ENCODE measurements around the gene SLC25A27.

DNA sequence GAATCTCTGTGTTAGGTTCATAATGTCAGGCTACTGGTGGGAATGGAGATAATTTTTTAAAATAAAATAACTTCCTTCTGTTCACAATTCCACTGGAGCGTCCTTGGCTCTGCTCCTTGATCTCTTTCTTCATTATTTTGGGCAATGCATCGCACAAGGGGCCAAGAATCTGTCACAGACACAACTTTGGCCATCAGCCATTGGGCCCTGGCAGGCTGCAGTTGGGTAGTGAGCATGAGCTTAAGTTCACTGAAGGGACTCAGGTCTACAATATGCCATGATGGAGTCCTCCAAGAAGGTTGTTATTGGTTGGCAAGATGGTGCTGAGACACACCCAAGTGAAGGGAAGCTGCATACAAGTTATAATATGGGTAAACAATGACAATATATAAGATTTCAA is 40.1 kb upstream of the SLC25A27 start:
- no peak for TF ChIP-seq POLR2A (IDR thresholded peaks at IDR 0.05; ENCODE audit: low read depth, low read length)
- TF ChIP-seq, protein P1, sequence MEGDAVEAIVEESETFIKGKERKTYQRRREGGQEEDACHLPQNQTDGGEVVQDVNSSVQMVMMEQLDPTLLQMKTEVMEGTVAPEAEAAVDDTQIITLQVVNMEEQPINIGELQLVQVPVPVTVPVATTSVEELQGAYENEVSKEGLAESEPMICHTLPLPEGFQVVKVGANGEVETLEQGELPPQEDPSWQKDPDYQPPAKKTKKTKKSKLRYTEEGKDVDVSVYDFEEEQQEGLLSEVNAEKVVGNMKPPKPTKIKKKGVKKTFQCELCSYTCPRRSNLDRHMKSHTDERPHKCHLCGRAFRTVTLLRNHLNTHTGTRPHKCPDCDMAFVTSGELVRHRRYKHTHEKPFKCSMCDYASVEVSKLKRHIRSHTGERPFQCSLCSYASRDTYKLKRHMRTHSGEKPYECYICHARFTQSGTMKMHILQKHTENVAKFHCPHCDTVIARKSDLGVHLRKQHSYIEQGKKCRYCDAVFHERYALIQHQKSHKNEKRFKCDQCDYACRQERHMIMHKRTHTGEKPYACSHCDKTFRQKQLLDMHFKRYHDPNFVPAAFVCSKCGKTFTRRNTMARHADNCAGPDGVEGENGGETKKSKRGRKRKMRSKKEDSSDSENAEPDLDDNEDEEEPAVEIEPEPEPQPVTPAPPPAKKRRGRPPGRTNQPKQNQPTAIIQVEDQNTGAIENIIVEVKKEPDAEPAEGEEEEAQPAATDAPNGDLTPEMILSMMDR (conservative IDR thresholded peaks at IDR 0.05; ENCODE audit: low read depth, low read length), result no peak
- TF ChIP-seq, protein P2, sequence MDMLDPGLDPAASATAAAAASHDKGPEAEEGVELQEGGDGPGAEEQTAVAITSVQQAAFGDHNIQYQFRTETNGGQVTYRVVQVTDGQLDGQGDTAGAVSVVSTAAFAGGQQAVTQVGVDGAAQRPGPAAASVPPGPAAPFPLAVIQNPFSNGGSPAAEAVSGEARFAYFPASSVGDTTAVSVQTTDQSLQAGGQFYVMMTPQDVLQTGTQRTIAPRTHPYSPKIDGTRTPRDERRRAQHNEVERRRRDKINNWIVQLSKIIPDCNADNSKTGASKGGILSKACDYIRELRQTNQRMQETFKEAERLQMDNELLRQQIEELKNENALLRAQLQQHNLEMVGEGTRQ (IDR thresholded peaks at IDR 0.05; ENCODE audit: low read depth, low read length), result no peak
- no peak for TF ChIP-seq SMC3 (IDR thresholded peaks at IDR 0.05; ENCODE audit: low read depth, low read length)
- TF ChIP-seq, protein P3, sequence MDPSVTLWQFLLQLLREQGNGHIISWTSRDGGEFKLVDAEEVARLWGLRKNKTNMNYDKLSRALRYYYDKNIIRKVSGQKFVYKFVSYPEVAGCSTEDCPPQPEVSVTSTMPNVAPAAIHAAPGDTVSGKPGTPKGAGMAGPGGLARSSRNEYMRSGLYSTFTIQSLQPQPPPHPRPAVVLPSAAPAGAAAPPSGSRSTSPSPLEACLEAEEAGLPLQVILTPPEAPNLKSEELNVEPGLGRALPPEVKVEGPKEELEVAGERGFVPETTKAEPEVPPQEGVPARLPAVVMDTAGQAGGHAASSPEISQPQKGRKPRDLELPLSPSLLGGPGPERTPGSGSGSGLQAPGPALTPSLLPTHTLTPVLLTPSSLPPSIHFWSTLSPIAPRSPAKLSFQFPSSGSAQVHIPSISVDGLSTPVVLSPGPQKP (IDR thresholded peaks at IDR 0.05; ENCODE audit: borderline replicate concordance, low read depth, low read length), result no peak
- no peak for TF ChIP-seq MAFK (IDR thresholded peaks at IDR 0.05; ENCODE audit: low read depth, low read length)
- TF ChIP-seq CHD1 (IDR thresholded peaks at IDR 0.05; ENCODE audit: low read depth, low read length), result no peak

All from IMR-90 (cell line).